ENCODE results near the gene RPGRIP1L. TPM values are rescaled to one million over a fixed set of nuclear protein-coding genes. Genes with fewer than 3 reads are reported as not detected.

The RPGRIP1L gene
- total RNA-seq, 4 donors from 2014 or later, result 0.53 to 0.75 (median 0.68) TPM

- no peaks in the 10 kb centered on the region for H3K9me3 ChIP-seq
- TF ChIP-seq CTCF (IDR thresholded peaks at IDR 0.05 in 4 of 5, conservative IDR thresholded peaks at IDR 0.05 in 1 of 5), result no peak
- no peak for TF ChIP-seq POLR2A (IDR thresholded peaks at IDR 0.05)
- DNase-seq, result no peak
- ATAC-seq, result no peak
- H3K4me1 ChIP-seq, result no peaks in the 10 kb centered on the region
- no peak overlapping the region for H3K27ac ChIP-seq
- no peaks in the 10 kb centered on the region for H3K27me3 ChIP-seq
- H3K36me3 ChIP-seq, result no peaks in the 10 kb centered on the region
- intact Hi-C loops (cut with DNase I; ENCODE audit: low total_unique reads) (no loop called here), in situ Hi-C loops (cut with MboI; ENCODE audit: low sequenced_read_pairs in 4 of 4) (no loop called here)
- no peak overlapping the region for H3K4me3 ChIP-seq
Measured at GRCh38 chr16:53597776-53598175, 105.9 kb downstream of the RPGRIP1L start.

GRCh38 chr16:53588081-53588648 is 115.5 kb downstream of the RPGRIP1L start:
- Histone ChIP-seq H3K36me3 (no peaks in the 10 kb centered on the region), H3K4me1 (no peaks in the 10 kb centered on the region), H3K9me3 (no peaks in the 10 kb centered on the region), H3K27me3 (no peaks in the 10 kb centered on the region), H3K4me3 (no peak overlapping the region), H3K27ac (no peak overlapping the region)
- intact Hi-C loops (cut with DNase I; ENCODE audit: low total_unique reads) (no loop called here), in situ Hi-C loops (cut with MboI; ENCODE audit: low sequenced_read_pairs in 4 of 4) (no loop called here)
- DNase-seq (no peak), ATAC-seq (no peak)
- no peak for TF ChIP-seq POLR2A (IDR thresholded peaks at IDR 0.05)
- TF ChIP-seq CTCF (IDR thresholded peaks at IDR 0.05 in 4 of 5, conservative IDR thresholded peaks at IDR 0.05 in 1 of 5), result no peak

GRCh38 chr16:53583401-53583800 is 120.3 kb downstream of the RPGRIP1L start:
- intact Hi-C loops (cut with DNase I; ENCODE audit: low total_unique reads) (no loop called here), in situ Hi-C loops (cut with MboI; ENCODE audit: low sequenced_read_pairs in 4 of 4) (no loop called here)
- H3K36me3 ChIP-seq, result no peaks in the 10 kb centered on the region
- no peak for TF ChIP-seq CTCF (IDR thresholded peaks at IDR 0.05 in 4 of 5, conservative IDR thresholded peaks at IDR 0.05 in 1 of 5)
- TF ChIP-seq POLR2A (IDR thresholded peaks at IDR 0.05), result no peak
- ATAC-seq (no peak), DNase-seq (no peak)
- no peaks in the 10 kb centered on the region for H3K9me3 ChIP-seq
- no peaks in the 10 kb centered on the region for H3K4me1 ChIP-seq
- H3K4me3 ChIP-seq, result no peak overlapping the region
- H3K27me3 ChIP-seq, result no peaks in the 10 kb centered on the region
- H3K27ac ChIP-seq, result no peak overlapping the region

GRCh38 chr16:53581784-53582183 is 121.9 kb downstream of the RPGRIP1L start:
- Histone ChIP-seq H3K9me3 (no peaks in the 10 kb centered on the region), H3K27ac (no peak overlapping the region), H3K27me3 (no peaks in the 10 kb centered on the region), H3K36me3 (no peaks in the 10 kb centered on the region), H3K4me3 (no peak overlapping the region), H3K4me1 (no peaks in the 10 kb centered on the region)
- DNase-seq, result no peak
- in situ Hi-C loops (cut with MboI; ENCODE audit: low sequenced_read_pairs in 4 of 4) (no loop called here), intact Hi-C loops (cut with DNase I; ENCODE audit: low total_unique reads) (no loop called here)
- no peak for TF ChIP-seq POLR2A (IDR thresholded peaks at IDR 0.05)
- no peak for ATAC-seq

GRCh38 chr16:53580038-53580802 is 123.4 kb downstream of the RPGRIP1L start:
- intact Hi-C loops (cut with DNase I; ENCODE audit: low total_unique reads), result no loop called here
- DNase-seq, result no peak
- no peak for ATAC-seq
- Histone ChIP-seq H3K27me3 (no peaks in the 10 kb centered on the region), H3K9me3 (no peaks in the 10 kb centered on the region), H3K36me3 (no peaks in the 10 kb centered on the region), H3K4me3 (no peak overlapping the region), H3K27ac (no peak overlapping the region), H3K4me1 (no peaks in the 10 kb centered on the region)
- in situ Hi-C loops (cut with MboI; ENCODE audit: low sequenced_read_pairs in 4 of 4), result no loop called here
- TF ChIP-seq POLR2A (IDR thresholded peaks at IDR 0.05), result no peak
- TF ChIP-seq CTCF (IDR thresholded peaks at IDR 0.05 in 4 of 5, conservative IDR thresholded peaks at IDR 0.05 in 1 of 5), result no peak

Data from gastrocnemius medialis (tissue), 4 donors.